SJCRH30 (cell line): Measurements from ENCODE around the gene KCND1. TPM values are rescaled to one million over a fixed set of nuclear protein-coding genes. Genes with fewer than 3 reads are reported as not detected.
A peak's percentile ranks its signal among the peaks of the same experiment; 100 is the strongest.

Experiments
- DNase-seq, 2 experiments: peaks; one replicate each; pipeline ENCODE4 v3.0.0-alpha.2; 2015 to 2020
- H3K27ac ChIP-seq: fragments of 250-450 bp; sonication (Bioruptor Pico); 2 replicates; pipeline ENCODE4 v1.5.1; 2020; ENCODE audit warnings: mild to moderate bottlenecking, moderate library complexity
- H3K27me3 ChIP-seq: fragments of 250-450 bp; sonication (Bioruptor Pico); 2 replicates; pipeline ENCODE4 v1.5.1; 2020; ENCODE audit warnings: mild to moderate bottlenecking, moderate library complexity
- H3K36me3 ChIP-seq: fragments of 250-450 bp; sonication (Bioruptor Pico); 2 replicates; pipeline ENCODE4 v1.5.1; 2020; ENCODE audit warnings: mild to moderate bottlenecking, moderate library complexity
- H3K4me1 ChIP-seq: fragments of 250-450 bp; sonication (Bioruptor Pico); 2 replicates; pipeline ENCODE4 v1.5.1; 2020; ENCODE audit warnings: mild to moderate bottlenecking, moderate library complexity
- H3K4me3 ChIP-seq: fragments of 250-450 bp; sonication (Bioruptor Pico); 2 replicates; pipeline ENCODE4 v1.5.1; 2020; ENCODE audit warnings: mild to moderate bottlenecking, moderate library complexity
- H3K9me3 ChIP-seq: fragments of 250-450 bp; sonication (Bioruptor Pico); replicated peaks from 2 replicates; pipeline ENCODE4 v1.5.1; 2020; ENCODE audit warnings: mild to moderate bottlenecking, moderate library complexity
- total RNA-seq: library from RNA; depleted of rRNA; stranded (reverse); fragments of >200 nt; shearing (Covaris generic); gene quantifications from 2 replicates; pipeline ENCODE4 v1.2.3, GENCODE V29; 2014

The KCND1 gene
- total RNA-seq, 1 experiment from 2014 or later = 0.12 TPM

- Histone ChIP-seq H3K27ac (no peak overlapping the region), H3K4me1 (no peaks in the 10 kb centered on the region), H3K4me3 (no peak overlapping the region), H3K36me3 (no peaks in the 10 kb centered on the region), H3K9me3 (no peaks in the 10 kb centered on the region), H3K27me3 (no peaks in the 10 kb centered on the region)
- DNase-seq = no peak
Measured at GRCh38 chrX:48937054-48937907, 34.4 kb downstream of the KCND1 start.

GRCh38 chrX:48936429-48937053 lies 35.1 kb downstream of the KCND1 start:
- no peaks in the 10 kb centered on the region for H3K27me3 ChIP-seq
- no peaks in the 10 kb centered on the region for H3K36me3 ChIP-seq
- H3K4me3 ChIP-seq = no peak overlapping the region
- no peak overlapping the region for H3K27ac ChIP-seq
- no peaks in the 10 kb centered on the region for H3K9me3 ChIP-seq
- DNase-seq = no peak
- no peaks in the 10 kb centered on the region for H3K4me1 ChIP-seq

GRCh38 chrX:48935301-48935670 lies 36.4 kb downstream of the KCND1 start:
- no peaks in the 10 kb centered on the region for H3K9me3 ChIP-seq
- no peak overlapping the region for H3K4me3 ChIP-seq
- no peaks in the 10 kb centered on the region for H3K4me1 ChIP-seq
- no peak overlapping the region for H3K27ac ChIP-seq
- H3K27me3 ChIP-seq = no peaks in the 10 kb centered on the region
- H3K36me3 ChIP-seq = no peaks in the 10 kb centered on the region
- DNase-seq = no peak

GRCh38 chrX:48934581-48935300 lies 36.9 kb downstream of the KCND1 start:
- no peak overlapping the region for H3K27ac ChIP-seq
- no peak overlapping the region for H3K4me3 ChIP-seq
- no peaks in the 10 kb centered on the region for H3K36me3 ChIP-seq
- DNase-seq = no peak
- H3K9me3 ChIP-seq = no peaks in the 10 kb centered on the region
- no peaks in the 10 kb centered on the region for H3K27me3 ChIP-seq
- H3K4me1 ChIP-seq = no peaks in the 10 kb centered on the region

GRCh38 chrX:48933757-48934156 lies 37.9 kb downstream of the KCND1 start:
- Histone ChIP-seq H3K9me3 (no peaks in the 10 kb centered on the region), H3K4me3 (no peak overlapping the region), H3K27ac (no peak overlapping the region), H3K4me1 (no peaks in the 10 kb centered on the region), H3K36me3 (no peaks in the 10 kb centered on the region), H3K27me3 (no peaks in the 10 kb centered on the region)
- no peak for DNase-seq

- Histone ChIP-seq H3K27me3 (no peaks in the 10 kb centered on the region), H3K9me3 (no peaks in the 10 kb centered on the region), H3K27ac (no peak overlapping the region), H3K4me1 (no peaks in the 10 kb centered on the region), H3K36me3 (no peaks in the 10 kb centered on the region), H3K4me3 (no peak overlapping the region)
- DNase-seq = no peak
Measured at GRCh38 chrX:48927736-48928382, 43.8 kb downstream of the KCND1 start.

- Histone ChIP-seq H3K27ac (no peak overlapping the region), H3K4me3 (no peak overlapping the region), H3K27me3 (no peaks in the 10 kb centered on the region), H3K4me1 (no peaks in the 10 kb centered on the region), H3K36me3 (no peaks in the 10 kb centered on the region), H3K9me3 (no peaks in the 10 kb centered on the region)
- no peak for DNase-seq
Measured at GRCh38 chrX:48927123-48927522, 44.5 kb downstream of the KCND1 start.

GRCh38 chrX:48924270-48924669 lies 47.4 kb downstream of the KCND1 start:
- Histone ChIP-seq H3K36me3 (no peaks in the 10 kb centered on the region), H3K27me3 (no peaks in the 10 kb centered on the region), H3K4me1 (no peaks in the 10 kb centered on the region), H3K27ac (no peak overlapping the region), H3K9me3 (no peaks in the 10 kb centered on the region), H3K4me3 (no peak overlapping the region)
- DNase-seq = no peak

GRCh38 chrX:48923771-48924170 lies 47.9 kb downstream of the KCND1 start:
- no peaks in the 10 kb centered on the region for H3K9me3 ChIP-seq
- no peak for DNase-seq
- H3K36me3 ChIP-seq = no peaks in the 10 kb centered on the region
- H3K4me3 ChIP-seq = no peak overlapping the region
- no peaks in the 10 kb centered on the region for H3K4me1 ChIP-seq
- no peaks in the 10 kb centered on the region for H3K27me3 ChIP-seq
- H3K27ac ChIP-seq = no peak overlapping the region

GRCh38 chrX:48920718-48921104 lies 50.9 kb downstream of the KCND1 start:
- DNase-seq = no peak
- H3K36me3 ChIP-seq = no peaks in the 10 kb centered on the region
- H3K27me3 ChIP-seq = no peaks in the 10 kb centered on the region
- H3K4me1 ChIP-seq = peaks cover 3% of the 10 kb centered on the region; the same call in 1 of the 2 replicates
- no peak overlapping the region for H3K4me3 ChIP-seq
- no peaks in the 10 kb centered on the region for H3K9me3 ChIP-seq
- no peak overlapping the region for H3K27ac ChIP-seq

GRCh38 chrX:48919947-48920717 lies 51.5 kb downstream of the KCND1 start:
- Histone ChIP-seq H3K36me3 (no peaks in the 10 kb centered on the region), H3K9me3 (no peaks in the 10 kb centered on the region), H3K27ac (no peak overlapping the region), H3K4me1 (peaks cover 3% of the 10 kb centered on the region; the same call in 1 of the 2 replicates), H3K4me3 (no peak overlapping the region), H3K27me3 (no peaks in the 10 kb centered on the region)
- no peak for DNase-seq

- DNase-seq = no peak
- no peak overlapping the region for H3K27ac ChIP-seq
- no peaks in the 10 kb centered on the region for H3K27me3 ChIP-seq
- H3K36me3 ChIP-seq = no peaks in the 10 kb centered on the region
- H3K4me3 ChIP-seq = peak overlapping the region; percentile 67
- peaks cover 3% of the 10 kb centered on the region; the same call in 1 of the 2 replicates for H3K4me1 ChIP-seq
- H3K9me3 ChIP-seq = no peaks in the 10 kb centered on the region
Measured at GRCh38 chrX:48919360-48919841, 52.2 kb downstream of the KCND1 start.

- Histone ChIP-seq H3K27me3 (no peaks in the 10 kb centered on the region), H3K9me3 (no peaks in the 10 kb centered on the region), H3K4me1 (peaks cover 3% of the 10 kb centered on the region; the same call in 1 of the 2 replicates), H3K36me3 (no peaks in the 10 kb centered on the region), H3K4me3 (peak within 1 kb of the TSS; percentile 67), H3K27ac (no peak within 1 kb of the TSS)
- peak; percentile 89 for DNase-seq
Measured at GRCh38 chrX:48918643-48919340, 52.9 kb downstream of the KCND1 start, which contains the start of gene PIM2. Gene PIM2, minus strand, starts transcription at chrX:48919024. Its CDS starts 190 bp downstream, at chrX:48918834.
